Activated naive CD4-positive, alpha-beta T cell treated with anti-CD3 and anti-CD28 coated beads for 36 hours (primary cell): ENCODE results near the gene CDR2L. TPM values are rescaled to one million over a fixed set of nuclear protein-coding genes. Genes with fewer than 3 reads are reported as not detected.
"Not testable (repeated sequence)": the region's sequence is repeated elsewhere in the genome, so short reads cannot be mapped to it uniquely, and the experiment has no call there.

Experiments
- CTCF ChIA-PET: fragments of 350-600 bp; sonication (Branson Sonifier 250); formaldehyde crosslinking; loops from one replicate; lab custom pipeline; 2021; ENCODE audit warnings: antibody characterized with exemption; lab: Charles Lee
- DNase-seq: peaks from one replicate; pipeline ENCODE4 v3.0.0-alpha.2; 2020
- H3K27ac Mint-ChIP-seq: one replicate; pipeline ENCODE4 v1.8.0; 2021; ENCODE audit warnings: mild to moderate bottlenecking, mixed read lengths
- H3K27me3 Mint-ChIP-seq: one replicate; pipeline ENCODE4 v1.8.0; 2021; ENCODE audit warnings: low read depth, mixed read lengths
- H3K36me3 Mint-ChIP-seq: one replicate; pipeline ENCODE4 v1.8.0; 2021; ENCODE audit warnings: low read depth, mixed read lengths
- H3K4me1 Mint-ChIP-seq: one replicate; pipeline ENCODE4 v1.8.0; 2021; ENCODE audit warnings: low read depth, mixed read lengths
- H3K4me3 Mint-ChIP-seq: one replicate; pipeline ENCODE4 v1.8.0; 2021; ENCODE audit warnings: mild to moderate bottlenecking, moderate library complexity, mixed read lengths
- H3K9me3 Mint-ChIP-seq: one replicate; pipeline ENCODE4 v1.8.0; 2021; ENCODE audit warnings: mixed read lengths
- intact Hi-C: fragments of 100-400 bp; cut with micrococcal nuclease; formaldehyde crosslinking; loops from one replicate; pipeline ENCODE4 v1.15.1; 2023
- total RNA-seq, 2 experiments: library from RNA; stranded (reverse); gene quantifications; one replicate each; pipeline ENCODE4 v1.2.3, GENCODE V29; 2021

Gene CDR2L
- total RNA-seq, 2 experiments from 2014 or later, result 0.49 to 0.93 TPM

DNA sequence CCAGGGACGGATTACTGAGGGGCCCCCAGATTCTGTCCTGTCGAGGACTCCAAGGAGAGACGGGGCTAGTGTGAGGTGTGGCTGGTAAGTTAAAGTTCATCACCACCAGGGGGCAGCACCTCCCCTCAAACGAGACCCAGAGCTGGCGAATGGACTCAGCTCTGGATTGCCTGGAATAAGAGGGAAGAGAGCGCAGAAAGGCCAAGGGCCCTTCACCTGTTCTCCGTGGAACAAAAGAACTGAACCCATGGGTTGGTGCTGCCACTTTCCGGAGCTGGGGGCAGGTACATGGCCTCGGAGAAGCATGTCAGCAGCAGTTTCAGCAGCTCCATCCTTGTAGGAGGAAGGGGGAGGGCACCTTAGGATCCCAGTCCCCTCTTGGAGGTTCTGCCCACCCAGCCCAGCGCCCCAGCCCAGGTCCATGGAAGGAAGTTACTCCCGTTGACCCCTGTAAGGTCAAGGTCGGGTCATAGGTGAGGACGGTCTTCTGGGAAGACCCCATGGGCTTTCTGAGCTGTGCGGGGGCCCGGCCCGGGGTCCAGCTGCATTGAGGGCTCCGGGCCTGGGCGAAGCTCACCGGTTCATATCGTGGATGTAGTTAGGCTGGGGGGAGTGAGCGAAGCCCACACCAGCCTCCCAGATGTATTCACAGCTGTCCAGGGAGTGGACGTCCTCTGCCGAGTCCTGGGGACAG lies 25.6 kb upstream of the CDR2L start:
- H3K4me3 Mint-ChIP-seq, result no peak overlapping the region
- no peak overlapping the region for H3K27ac Mint-ChIP-seq
- DNase-seq, result peak; percentile 91
- no peaks in the 10 kb centered on the region for H3K27me3 Mint-ChIP-seq
- intact Hi-C loops, result loop anchor here (1.0 to 5.0 kb wide), 9 partner anchors 44 to 239 kb away; partner anchors contain the start of genes ARMC7, ATP5PD, KCTD2 and MRPL58
- CTCF ChIA-PET, result interaction anchor here (0.6 to 4.6 kb wide), 59 partner anchors 9 to 878 kb away, joined by 3 to 68 read pairs (median 5); partner anchors contain the start of genes ATP5PD, CDR2L, FDXR and HID1
- H3K9me3 Mint-ChIP-seq, result no peaks in the 10 kb centered on the region
- no peaks in the 10 kb centered on the region for H3K36me3 Mint-ChIP-seq
- peaks cover 7% of the 10 kb centered on the region for H3K4me1 Mint-ChIP-seq

DNA sequence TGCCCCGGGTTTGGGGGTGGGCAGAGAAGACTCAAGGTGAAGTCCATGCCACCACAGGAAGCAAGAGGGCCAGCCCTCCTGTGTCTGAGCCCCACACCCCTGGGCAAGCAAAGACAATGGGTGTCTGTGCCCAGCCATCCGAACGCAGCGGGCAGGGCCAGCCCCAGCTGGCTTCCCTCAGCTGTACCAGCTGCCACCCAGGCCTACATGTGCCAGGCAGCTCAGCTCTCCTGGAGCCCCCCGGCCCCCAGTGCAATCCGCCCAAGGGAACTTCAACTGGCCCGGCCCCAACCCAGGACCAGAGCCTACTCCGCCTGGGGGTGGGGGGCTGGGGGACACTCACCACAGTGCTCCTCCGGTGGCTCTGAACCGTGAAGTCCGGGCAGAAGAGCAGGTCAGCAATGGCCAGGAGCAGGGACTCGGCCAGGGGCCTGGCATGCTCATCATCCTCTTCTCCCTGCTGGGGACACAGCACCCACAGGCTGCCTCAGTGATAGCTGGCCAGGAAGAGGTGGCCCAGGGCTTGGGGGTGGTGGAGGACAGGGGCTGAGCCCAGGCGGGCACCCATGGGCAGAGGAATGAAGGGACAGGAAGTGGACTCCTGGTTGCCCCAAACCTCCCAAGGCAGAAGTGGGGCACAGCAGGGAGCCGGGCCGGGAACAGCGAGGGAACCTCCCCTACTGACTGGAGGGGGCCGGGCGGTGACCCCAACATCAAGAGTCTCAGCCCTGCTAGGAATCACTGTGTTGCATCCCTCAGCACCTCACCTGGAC lies 24.6 kb upstream of the CDR2L start:
- intact Hi-C loops, result loop anchor here (5.0 kb wide), 2 partner anchors 84 to 124 kb away; partner anchors contain the start of genes ATP5PD, KCTD2 and SLC16A5
- Mint-ChIP-seq H3K27ac (no peak overlapping the region), H3K27me3 (no peaks in the 10 kb centered on the region), H3K4me1 (peaks cover 7% of the 10 kb centered on the region), H3K9me3 (no peaks in the 10 kb centered on the region), H3K4me3 (no peak overlapping the region), H3K36me3 (no peaks in the 10 kb centered on the region)
- CTCF ChIA-PET, result interaction anchor here (0.9 to 4.6 kb wide), 26 partner anchors 9 to 554 kb away, joined by 3 to 68 read pairs (median 12); partner anchors contain the start of genes ATP5PD, CDR2L, FDXR and HID1
- no peak for DNase-seq

DNA sequence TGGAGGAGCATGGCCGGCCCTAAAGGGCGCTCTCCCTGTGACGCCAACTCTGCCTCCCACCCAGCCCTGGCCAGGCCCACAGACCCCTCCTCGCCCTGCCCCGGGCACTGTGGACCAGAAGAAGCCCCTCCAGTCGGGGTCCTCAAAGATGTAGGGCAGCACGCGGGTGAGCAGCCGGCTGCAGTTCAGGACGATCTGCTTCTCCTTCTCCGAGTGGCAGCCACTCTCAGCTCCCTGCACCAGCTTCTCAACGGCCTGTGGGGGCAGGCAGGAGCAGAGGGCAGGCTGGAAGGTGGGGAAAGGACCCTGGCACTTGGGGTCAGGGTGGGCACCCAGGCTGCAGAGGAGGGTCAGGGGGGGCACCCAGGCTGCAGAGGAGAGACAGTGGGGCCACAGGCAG lies 23.8 kb upstream of the CDR2L start:
- Mint-ChIP-seq H3K4me1 (peaks cover 7% of the 10 kb centered on the region), H3K27ac (no peak overlapping the region), H3K9me3 (no peaks in the 10 kb centered on the region), H3K4me3 (no peak overlapping the region), H3K36me3 (no peaks in the 10 kb centered on the region), H3K27me3 (no peaks in the 10 kb centered on the region)
- CTCF ChIA-PET, result interaction anchor here (1.0 to 4.6 kb wide), 6 partner anchors 8 to 238 kb away, joined by 3 to 68 read pairs (median 30); partner anchors contain the start of genes HID1 and MRPL58
- DNase-seq, result no peak
- intact Hi-C loops, result loop anchor here (5.0 kb wide), 2 partner anchors 84 to 124 kb away; partner anchors contain the start of genes ATP5PD, KCTD2 and SLC16A5

DNA sequence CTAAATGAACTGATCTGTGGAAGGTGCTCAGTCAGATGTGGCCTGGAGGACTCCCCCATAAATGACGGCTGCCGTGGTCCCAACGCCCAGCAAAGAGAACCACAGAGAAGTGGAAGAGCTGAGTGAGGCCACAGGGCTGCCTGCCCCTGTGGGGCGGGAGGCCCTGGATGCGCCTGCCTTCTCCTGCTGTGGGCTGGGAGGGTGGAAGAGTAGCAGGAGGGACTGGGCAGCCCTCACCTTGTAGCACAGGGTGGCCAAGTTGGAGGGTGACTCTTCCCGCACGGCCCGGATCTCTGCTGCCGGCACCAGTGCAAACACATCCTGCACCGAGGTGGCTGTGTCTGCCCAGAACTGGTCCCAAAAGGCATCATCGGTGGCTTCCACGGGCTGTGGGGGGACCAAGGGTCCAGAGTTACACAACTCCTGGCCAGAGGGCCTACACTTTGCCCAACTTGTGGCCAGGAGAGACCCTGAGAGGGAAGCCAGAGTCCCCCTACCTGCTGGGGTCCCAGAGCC lies 23.1 kb upstream of the CDR2L start:
- DNase-seq, result no peak
- CTCF ChIA-PET, result interaction anchor here (0.6 to 4.6 kb wide), 5 partner anchors 8 to 245 kb away, joined by 3 to 68 read pairs (median 3); partner anchors contain the start of gene HID1
- H3K27me3 Mint-ChIP-seq, result no peaks in the 10 kb centered on the region
- no peaks in the 10 kb centered on the region for H3K9me3 Mint-ChIP-seq
- H3K4me1 Mint-ChIP-seq, result peaks cover 7% of the 10 kb centered on the region
- no peak overlapping the region for H3K27ac Mint-ChIP-seq
- H3K36me3 Mint-ChIP-seq, result no peaks in the 10 kb centered on the region
- H3K4me3 Mint-ChIP-seq, result no peak overlapping the region
- intact Hi-C loops, result loop anchor here (5.0 kb wide), 2 partner anchors 83 to 123 kb away; partner anchors contain the start of genes ATP5PD, KCTD2 and SLC16A5

DNA sequence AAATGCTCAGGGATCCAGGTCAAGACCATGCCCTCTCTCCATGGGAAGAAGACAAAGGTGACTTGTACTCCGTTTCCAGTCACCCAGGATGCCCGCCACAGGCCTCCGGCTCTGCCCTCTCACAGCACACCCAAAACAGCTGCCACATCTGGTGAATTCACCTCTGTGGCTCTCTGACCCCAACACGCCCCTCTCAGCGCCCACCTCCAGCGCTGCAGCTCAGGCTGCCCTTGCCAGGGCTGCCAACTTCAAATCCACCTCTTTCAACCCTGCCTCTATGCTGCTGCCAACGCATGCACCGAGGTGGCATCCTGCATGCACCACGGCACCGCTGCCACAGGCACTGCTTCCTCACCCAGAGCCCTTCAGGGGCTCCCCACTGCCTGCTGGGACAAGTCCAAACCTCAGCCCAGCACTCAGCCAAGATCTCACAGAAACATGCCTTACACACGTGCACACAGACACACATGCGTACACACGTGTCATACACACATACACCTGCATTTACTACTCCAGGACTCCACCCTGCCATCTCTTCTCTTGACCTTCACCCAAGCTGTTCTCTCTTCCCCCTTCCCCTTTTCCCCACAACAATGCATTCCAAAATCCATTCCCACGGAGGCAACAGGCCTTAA lies 22.3 kb upstream of the CDR2L start:
- Mint-ChIP-seq H3K27me3 (no peaks in the 10 kb centered on the region), H3K9me3 (no peaks in the 10 kb centered on the region), H3K4me3 (no peak overlapping the region), H3K27ac (no peak overlapping the region), H3K36me3 (no peaks in the 10 kb centered on the region), H3K4me1 (peaks cover 7% of the 10 kb centered on the region)
- CTCF ChIA-PET, result interaction anchor here (0.6 to 1.5 kb wide), 2 partner anchors 104 to 237 kb away, joined by 3 to 4 read pairs; no protein-coding TSS in a partner anchor
- intact Hi-C loops, result loop anchor here (5.0 kb wide), 2 partner anchors 82 to 122 kb away; partner anchors contain the start of genes ATP5PD, KCTD2 and SLC16A5
- no peak for DNase-seq

DNA sequence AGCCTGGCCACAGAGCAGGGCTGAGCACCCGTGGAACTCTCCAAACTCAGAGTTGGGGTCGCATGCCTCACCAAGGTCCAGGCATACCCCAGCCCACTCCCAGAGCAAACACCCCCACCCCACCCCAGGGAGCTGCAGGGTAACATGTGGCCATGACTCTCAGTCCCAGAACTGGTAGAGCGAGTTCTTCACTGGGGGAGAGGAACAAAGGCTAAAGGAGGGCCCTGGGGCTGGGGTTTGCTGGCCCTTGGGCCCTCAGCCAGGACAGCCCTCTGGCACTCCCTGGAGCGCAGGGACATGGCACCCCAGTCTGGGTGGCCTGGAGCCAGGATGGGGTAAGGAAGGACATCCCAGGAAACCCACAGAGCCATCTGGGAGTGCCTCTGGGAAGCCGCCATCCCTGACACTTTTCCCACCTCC lies 19.1 kb upstream of the CDR2L start:
- Mint-ChIP-seq H3K4me1 (peaks cover 9% of the 10 kb centered on the region), H3K4me3 (no peak overlapping the region), H3K9me3 (no peaks in the 10 kb centered on the region), H3K36me3 (no peaks in the 10 kb centered on the region), H3K27me3 (peaks cover 6% of the 10 kb centered on the region), H3K27ac (no peak overlapping the region)
- CTCF ChIA-PET, result interaction anchor here (0.9 kb wide), 1 partner anchor 177 kb away, joined by 4 read pairs; no protein-coding TSS in a partner anchor
- intact Hi-C loops, result no loop called here
- no peak for DNase-seq

DNA sequence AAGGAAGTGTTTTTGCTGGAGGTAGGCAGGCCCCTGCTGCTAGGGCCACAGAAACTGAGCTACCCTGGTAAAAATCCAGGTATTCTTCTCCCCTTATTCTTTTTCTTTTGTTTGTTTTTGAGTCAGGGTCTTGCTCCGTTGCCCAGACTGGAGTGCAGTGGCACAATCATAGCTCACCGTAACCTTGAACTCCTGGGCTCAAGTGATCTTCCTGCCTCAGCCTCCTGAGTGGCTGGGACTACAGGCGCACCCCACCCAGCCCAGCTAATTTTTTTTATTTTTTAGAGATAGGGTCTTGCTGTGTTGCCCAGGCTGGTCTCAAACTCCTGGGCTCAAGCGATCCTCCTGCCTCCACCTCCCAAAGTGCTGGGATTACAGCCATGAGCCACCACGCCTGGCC lies 17.9 kb upstream of the CDR2L start:
- H3K27ac Mint-ChIP-seq, H3K27me3 Mint-ChIP-seq, H3K9me3 Mint-ChIP-seq, DNase-seq, intact Hi-C loops, H3K4me3 Mint-ChIP-seq, H3K36me3 Mint-ChIP-seq, H3K4me1 Mint-ChIP-seq: not testable (repeated sequence)
- CTCF ChIA-PET, result interaction anchor here (1.5 to 6.6 kb wide), 2 partner anchors 7 to 11 kb away, joined by 8 to 68 read pairs; no protein-coding TSS in a partner anchor

DNA sequence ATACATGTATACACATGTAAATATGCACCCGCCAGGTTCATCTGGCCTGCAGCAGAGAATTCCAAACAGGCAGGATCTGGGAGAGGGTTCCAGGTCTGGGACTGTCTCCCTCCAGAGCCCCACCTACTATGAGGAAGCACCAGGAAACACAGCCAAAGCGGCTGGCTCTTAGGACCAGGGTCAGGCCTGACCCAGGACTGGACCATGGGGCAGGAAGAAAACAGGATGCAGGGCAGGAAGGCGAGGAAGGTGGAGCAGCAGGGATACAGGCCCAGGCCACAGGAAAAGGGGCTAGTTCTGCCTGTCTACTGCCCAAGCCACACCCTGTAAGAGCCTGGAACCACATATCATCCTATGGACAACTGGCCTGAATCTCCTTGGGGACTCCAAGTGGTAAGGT lies 17.0 kb upstream of the CDR2L start:
- intact Hi-C loops, result no loop called here
- peaks cover 9% of the 10 kb centered on the region for H3K4me1 Mint-ChIP-seq
- no peak overlapping the region for H3K4me3 Mint-ChIP-seq
- H3K27me3 Mint-ChIP-seq, result peaks cover 6% of the 10 kb centered on the region
- no peaks in the 10 kb centered on the region for H3K9me3 Mint-ChIP-seq
- H3K36me3 Mint-ChIP-seq, result no peaks in the 10 kb centered on the region
- no peak for DNase-seq
- H3K27ac Mint-ChIP-seq, result no peak overlapping the region
- CTCF ChIA-PET, result interaction anchor here (0.6 to 6.6 kb wide), 4 partner anchors 8 to 236 kb away, joined by 6 to 68 read pairs (median 10); no protein-coding TSS in a partner anchor

DNA sequence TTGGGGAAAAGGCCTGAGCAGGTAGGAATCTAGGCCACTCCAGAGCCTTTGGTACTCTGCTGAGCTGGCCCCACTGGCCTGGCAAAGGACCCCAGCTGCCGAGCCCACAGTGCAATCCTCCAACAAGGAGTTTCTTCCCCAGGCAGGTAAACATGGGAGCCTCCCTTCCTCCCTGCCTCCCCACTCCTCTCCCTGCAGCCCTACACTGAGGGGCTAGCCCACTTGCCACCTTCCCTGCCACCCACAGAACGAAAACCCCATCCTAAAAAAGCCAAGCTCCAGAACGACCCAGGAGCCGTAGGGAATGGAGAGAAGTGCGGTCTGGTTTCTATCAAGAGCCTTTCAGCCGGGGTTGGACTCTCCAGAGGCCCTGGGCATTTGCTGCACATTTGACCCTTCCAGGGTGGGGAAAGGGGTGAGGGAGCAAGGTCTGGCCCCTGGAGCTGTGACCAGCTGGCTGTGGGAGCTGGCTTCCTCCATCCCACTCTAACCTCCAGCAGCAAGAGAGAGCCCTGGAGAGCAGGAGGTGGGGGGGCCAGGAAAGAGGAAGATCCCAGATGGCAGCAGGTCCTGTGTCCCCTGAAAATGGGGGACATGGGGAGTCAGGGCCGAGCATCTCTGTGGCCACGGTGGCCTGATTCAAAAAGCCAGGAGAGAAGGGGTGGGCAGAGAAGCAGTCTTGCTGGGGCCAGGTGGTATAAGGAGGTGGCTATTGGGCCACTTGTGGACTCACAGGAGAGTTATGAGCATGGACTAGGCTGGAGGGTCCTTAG lies 16.2 kb upstream of the CDR2L start:
- peaks cover 9% of the 10 kb centered on the region for H3K4me1 Mint-ChIP-seq
- CTCF ChIA-PET, result interaction anchor here (0.6 to 6.6 kb wide), 4 partner anchors 9 to 186 kb away, joined by 3 to 68 read pairs (median 8); no protein-coding TSS in a partner anchor
- no peaks in the 10 kb centered on the region for H3K36me3 Mint-ChIP-seq
- H3K4me3 Mint-ChIP-seq, result peak overlapping the region; percentile 63
- no peak overlapping the region for H3K27ac Mint-ChIP-seq
- H3K9me3 Mint-ChIP-seq, result no peaks in the 10 kb centered on the region
- H3K27me3 Mint-ChIP-seq, result peaks cover 6% of the 10 kb centered on the region
- no peak for DNase-seq
- intact Hi-C loops, result no loop called here

DNA sequence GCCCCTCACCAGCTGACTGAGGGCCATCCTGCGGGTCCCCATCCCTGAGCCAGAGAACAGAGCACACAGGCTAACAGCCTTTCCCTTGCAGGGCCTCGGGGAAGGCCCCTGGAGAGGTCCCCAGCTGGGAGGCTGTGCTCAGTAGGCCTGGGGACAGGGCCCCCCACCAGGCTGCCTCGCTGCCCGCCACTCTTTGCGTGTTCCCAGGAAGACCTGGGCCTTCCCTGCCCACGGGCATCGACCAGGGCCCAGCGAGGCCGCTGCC lies 15.7 kb upstream of the CDR2L start:
- Mint-ChIP-seq H3K36me3 (no peaks in the 10 kb centered on the region), H3K27ac (no peak overlapping the region), H3K27me3 (peaks cover 6% of the 10 kb centered on the region), H3K4me3 (peak overlapping the region; percentile 63), H3K4me1 (peaks cover 9% of the 10 kb centered on the region), H3K9me3 (no peaks in the 10 kb centered on the region)
- intact Hi-C loops, result loop anchor here (1.0 kb wide), 1 partner anchor 11 kb away; no protein-coding TSS in a partner anchor
- DNase-seq, result no peak
- CTCF ChIA-PET, result interaction anchor here (1.2 to 6.6 kb wide), 3 partner anchors 10 to 186 kb away, joined by 3 to 68 read pairs (median 13); no protein-coding TSS in a partner anchor
